K562 (cell line): ENCODE data around the gene SCGB1C2. TPM values are rescaled to one million over a fixed set of nuclear protein-coding genes. Genes with fewer than 3 reads are reported as not detected.

ENCODE experiments used
- ATAC-seq: fragments of 200-7000 bp; cut with Tn5 transposase; 3 replicates; pipeline ENCODE4 v1.9.1; 2020; ENCODE audit warnings: moderate library complexity
- BruUV-seq: library from RNA; stranded (reverse); fragments of 400-500 nt; replicated peaks from 2 replicates; lab custom pipeline; 2021; lab: Mats Ljungman, UMichigan
- CTCF ChIA-PET: fragments of 300-600 bp; formaldehyde crosslinking; extraction: SDS; loops from one replicate; lab custom pipeline; 2021; ENCODE audit warnings: low intra/inter-chr PET ratio; lab: Yijun Ruan, JAX
- POLR2A ChIA-PET: fragments of 300-600, 350-650 bp; sonication (Branson Sonifier 250); formaldehyde crosslinking; extraction: SDS; loops from one replicate; lab custom pipeline; 2021; ENCODE audit warnings: antibody characterized with exemption, inconsistent platforms; lab: Yijun Ruan, JAX
- DNase-seq, 4 experiments: peaks; one replicate each; pipeline versions ENCODE4 v3.0.0 to v3.0.0-alpha.2; 2011 to 2018; ENCODE audit warnings: low spot score in 3 of 4, mixed read lengths in 3 of 4; ENCODE audit errors: extremely low read depth in 1 of 4
- FAIRE-seq: peaks from 2 replicates; lab custom pipeline; 2011; peaks lifted over from hg19 to GRCh38; lab: Jason Lieb, UNC
- H2AFZ ChIP-seq: 2 replicates; pipeline ENCODE4 v1.6.0; 2011; ENCODE audit warnings: low read depth, low read length, control low read depth, inconsistent platforms
- H3K27ac ChIP-seq: fragments of 200-600 bp; 3 replicates; pipeline ENCODE4 v1.8.0; 2011; ENCODE audit warnings: low read depth, mild to moderate bottlenecking, control low read depth, inconsistent platforms, low read length, moderate library complexity, mixed read lengths; ENCODE audit errors: extremely low read depth
- H3K27me3 ChIP-seq, 2 experiments: fragments of 300-600 bp in 1 of 2; 2 replicates in 1 of 2; 3 replicates in 1 of 2; pipeline versions ENCODE4 v1.6.0 to v1.8.0; 2011; ENCODE audit warnings: inconsistent platforms in 2 of 2, low read length in 2 of 2, mild to moderate bottlenecking in 1 of 2, mixed read lengths in 1 of 2, moderate library complexity in 1 of 2; ENCODE audit not compliant: control insufficient read depth in 2 of 2, insufficient read depth in 2 of 2
- H3K36me3 ChIP-seq: fragments of 300-600 bp; 3 replicates; pipeline ENCODE4 v1.8.0; 2011; ENCODE audit warnings: mild to moderate bottlenecking, low read length, inconsistent platforms; ENCODE audit not compliant: control insufficient read depth, insufficient read depth
- H3K4me1 ChIP-seq, 2 experiments: fragments of 200-600 bp in 1 of 2; replicated peaks in 1 of 2; 2 replicates in 1 of 2; 3 replicates in 1 of 2; pipeline versions ENCODE4 v1.5.1 to v1.8.0; 2011; ENCODE audit warnings: inconsistent platforms in 2 of 2, low read length in 2 of 2, mild to moderate bottlenecking in 1 of 2, mixed read lengths in 1 of 2, moderate library complexity in 1 of 2; ENCODE audit not compliant: control insufficient read depth in 2 of 2, insufficient read depth in 2 of 2
- H3K4me2 ChIP-seq: 2 replicates; pipeline ENCODE4 v1.6.1; 2011; ENCODE audit warnings: low read length, control low read depth, inconsistent platforms, mixed read lengths; ENCODE audit not compliant: insufficient read depth
- H3K4me3 ChIP-seq: fragments of 200-600 bp; sonication (generic), shearing (Covaris generic); 2 replicates; pipeline ENCODE4 v1.5.1; 2016; ENCODE audit warnings: control low read depth, inconsistent platforms
- H3K79me2 ChIP-seq: fragments of 200-600 bp; 3 replicates; pipeline ENCODE4 v1.8.0; 2011; ENCODE audit warnings: low read length, inconsistent platforms; ENCODE audit not compliant: control insufficient read depth, insufficient read depth
- H3K9ac ChIP-seq, 2 experiments: 2 replicates each; pipeline versions ENCODE4 v1.6.0 to v1.6.1; 2011; ENCODE audit warnings: low read depth in 2 of 2, low read length in 2 of 2, control low read depth in 1 of 2, inconsistent platforms in 1 of 2, mild to moderate bottlenecking in 1 of 2, mixed read lengths in 1 of 2; ENCODE audit not compliant: insufficient read depth in 1 of 2
- H3K9me1 ChIP-seq: one replicate; pipeline ENCODE4 v1.6.0; 2011; ENCODE audit warnings: inconsistent platforms, mild to moderate bottlenecking, low read length, moderate library complexity; ENCODE audit not compliant: control insufficient read depth, insufficient read depth
- H3K9me3 ChIP-seq: replicated peaks from 2 replicates; pipeline ENCODE4 v1.5.1; 2011; ENCODE audit warnings: low read depth, low read length, inconsistent platforms; ENCODE audit not compliant: control insufficient read depth, insufficient read depth
- H4K20me1 ChIP-seq: replicated peaks from 2 replicates; pipeline ENCODE4 v1.6.1; 2011; ENCODE audit warnings: low read length, inconsistent platforms, mixed read lengths; ENCODE audit not compliant: control insufficient read depth, insufficient read depth
- CHD4 ChIP-seq: fragments of 200-600 bp; sonication (generic); IDR thresholded peaks from 3 replicates; pipeline ENCODE4 v1.6.1; 2012; ENCODE audit warnings: low read depth, mild to moderate bottlenecking, mixed read lengths, low read length, inconsistent platforms; ENCODE audit not compliant: insufficient read depth, insufficient replicate concordance, poor library complexity, severe bottlenecking
- EHMT2 ChIP-seq: fragments of 450-650 bp; IDR thresholded peaks from 2 replicates; pipeline ENCODE4 v1.6.1; 2018; ENCODE audit warnings: antibody characterized with exemption
- POLR2AphosphoS5 ChIP-seq: IDR thresholded peaks from 2 replicates; pipeline ENCODE4 v1.6.1; 2011; ENCODE audit warnings: mild to moderate bottlenecking, low read depth, low read length, moderate library complexity; ENCODE audit not compliant: control insufficient read depth, insufficient read depth
- RHOXF2B ChIP-seq: fragments of 250-450 bp; sonication (Bioruptor Pico); conservative IDR thresholded peaks from 2 replicates; pipeline ENCODE4 v1.5.1; 2021
- TSHZ1 ChIP-seq: fragments of 250-450 bp; sonication (Bioruptor Pico); IDR thresholded peaks from 2 replicates; pipeline ENCODE4 v1.4.0; 2020; ENCODE audit warnings: mild to moderate bottlenecking, moderate library complexity
- VEZF1 ChIP-seq: fragments of 200-800 bp; sonication (Bioruptor generic); IDR thresholded peaks from 2 replicates; pipeline ENCODE4 v1.6.1; 2017; ENCODE audit warnings: missing genetic modification characterization, missing compliant biosample characterization
- ZNF3 ChIP-seq: fragments of 250-450 bp; sonication (Bioruptor Pico); IDR thresholded peaks from 2 replicates; pipeline ENCODE4 v1.5.0; 2021; ENCODE audit warnings: mild to moderate bottlenecking, moderate library complexity
- WGBS: fragments of 100-300 bp; shearing (Covaris generic); methylation state at CpG from one replicate; pipeline ENCODE4 v1.1.6; 2016; ENCODE audit warnings: low coverage, mixed read lengths; ENCODE audit not compliant: insufficient coverage; ENCODE audit errors: missing lambda C conversion rate; 5-methylcytosine and 5-hydroxymethylcytosine counted together
- in situ Hi-C: fragments of 300-500 bp; cut with MboI; formaldehyde crosslinking; loops from 4 replicates; pipeline ENCODE4 v1.15.0; 2018; ENCODE audit warnings: inconsistent platforms, mixed read lengths
- intact Hi-C: fragments of 100-400 bp; cut with micrococcal nuclease; formaldehyde crosslinking; loops from 2 replicates; pipeline ENCODE4 v1.14.2; 2022
- polyA plus RNA-seq, 8 experiments: library from polyadenylated mRNA; depleted of rRNA in 4 of 8; stranded (reverse) in 5 of 8; unstranded in 3 of 8; fragments of >200 nt; fragmentation: Nextera tagmentation in 2 of 8; fragmentation: Illumina TruSeq in 1 of 8; extraction: Ambion mirVana in 2 of 8; extraction: Trizol in 1 of 8; gene quantifications; 2 replicates each; pipeline versions ENCODE4 v1.2.1 to v1.2.3, GENCODE V29; 2011 to 2014; ENCODE audit warnings: inconsistent platforms in 1 of 8, missing spikeins in 1 of 8
- total RNA-seq, 7 experiments: library from RNA; depleted of rRNA in 6 of 7; stranded (reverse); fragments of >200 nt in 6 of 7; fragmentation: Illumina TruSeq in 2 of 7; extraction: Trizol in 2 of 7; gene quantifications; 2 replicates each; pipeline versions ENCODE4 v1.2.1 to v1.2.3, GENCODE V29; 2011 to 2021; ENCODE audit warnings: low replicate concordance in 1 of 7

Gene SCGB1C2
- total and polyA plus RNA-seq, 9 of the 15 experiments (the other 6 are each of a cell fraction or from before 2014, with no cell fraction given): not detected

- no peaks in the 10 kb centered on the region for H3K9me1 ChIP-seq
- no peak overlapping the region for H3K4me3 ChIP-seq
- intact Hi-C loops (no loop called here), in situ Hi-C loops (no loop called here)
- no peaks in the 10 kb centered on the region for H3K79me2 ChIP-seq
- TF ChIP-seq EHMT2: no peak
- no peak for TF ChIP-seq CHD4
- no peak for TF ChIP-seq VEZF1 (CRISPR knock-in tag)
- TF ChIP-seq ZNF3 (CRISPR knock-in tag): no peak
- TF ChIP-seq RHOXF2B (CRISPR knock-in tag): no peak
- no peak for TF ChIP-seq TSHZ1 (CRISPR knock-in tag)
- TF ChIP-seq POLR2AphosphoS5: no peak
- peaks cover 3 to 48% of the 10 kb centered on the region in 2 experiments; a peak in 4 of 5 replicates for H3K27me3 ChIP-seq
- DNase-seq (no peak), ATAC-seq (no peak), FAIRE-seq (no peak)
- WGBS: 2% methylated on average over 9 of the region's 15 CpGs
- H3K36me3 ChIP-seq: no peaks in the 10 kb centered on the region
- CTCF ChIA-PET: no interaction called here
- H3K4me2 ChIP-seq: no peak overlapping the region
- no peaks in the 10 kb centered on the region for H3K9me3 ChIP-seq
- POLR2A ChIA-PET: no interaction called here
- no peaks in the 10 kb centered on the region for H4K20me1 ChIP-seq
- no peaks in the 10 kb centered on the region for H3K4me1 ChIP-seq
- H2AFZ ChIP-seq: no peak overlapping the region
- H3K9ac ChIP-seq: no peak overlapping the region
- no peak overlapping the region for H3K27ac ChIP-seq
- no TSS peak for BruUV-seq
Observed at GRCh38 chr17:159609-160008, 22.2 kb downstream of the SCGB1C2 start.
